Measurements from ENCODE around the gene FBXO38.
"Not testable (repeated sequence)": the region's sequence is repeated elsewhere in the genome, so short reads cannot be mapped to it uniquely, and the experiment has no call there.

FBXO38 gene

DNA sequence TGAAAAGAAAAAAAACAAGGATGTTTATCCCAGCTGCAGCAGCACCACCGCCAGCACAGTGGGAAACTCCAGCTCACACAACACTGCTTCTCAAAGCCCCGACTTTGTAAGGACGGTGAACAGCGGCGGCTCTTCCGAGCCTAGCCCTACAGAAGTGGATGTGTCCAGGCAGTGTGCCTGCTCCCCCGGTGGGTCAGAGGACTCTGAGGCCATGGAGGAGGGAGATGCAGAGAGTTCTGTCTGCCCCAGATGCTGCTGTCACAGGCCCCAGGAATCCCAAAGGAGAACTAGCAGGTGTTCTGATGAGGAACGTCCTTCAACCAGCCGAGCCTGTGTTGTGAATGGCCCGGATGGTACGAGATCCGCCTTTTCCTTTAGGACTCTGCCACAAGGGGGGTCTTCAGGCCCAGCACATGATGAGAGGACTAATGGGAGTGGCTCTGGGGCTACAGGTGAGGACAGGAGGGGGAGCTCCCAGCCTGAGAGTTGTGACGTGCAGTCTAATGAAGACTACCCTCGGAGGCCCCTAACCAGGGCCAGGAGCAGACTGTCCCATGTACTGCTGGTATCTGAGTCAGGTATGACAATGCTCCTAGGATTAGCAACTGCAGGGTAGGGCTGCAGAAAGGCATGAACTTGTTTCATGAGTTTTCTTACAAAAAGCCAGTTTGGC, 43.7 kb downstream of the FBXO38 start:
- DNase-seq (ENCODE audit: low read depth) = no peak

- DNase-seq (ENCODE audit: low read depth) = no peak
These were observed 45.1 kb downstream of the FBXO38 start for GRCh38 chr5:148428848-148429247.

GRCh38 chr5:148433826-148434225, 50.1 kb downstream of the FBXO38 start:
- DNase-seq (ENCODE audit: low read depth) = no peak

DNA sequence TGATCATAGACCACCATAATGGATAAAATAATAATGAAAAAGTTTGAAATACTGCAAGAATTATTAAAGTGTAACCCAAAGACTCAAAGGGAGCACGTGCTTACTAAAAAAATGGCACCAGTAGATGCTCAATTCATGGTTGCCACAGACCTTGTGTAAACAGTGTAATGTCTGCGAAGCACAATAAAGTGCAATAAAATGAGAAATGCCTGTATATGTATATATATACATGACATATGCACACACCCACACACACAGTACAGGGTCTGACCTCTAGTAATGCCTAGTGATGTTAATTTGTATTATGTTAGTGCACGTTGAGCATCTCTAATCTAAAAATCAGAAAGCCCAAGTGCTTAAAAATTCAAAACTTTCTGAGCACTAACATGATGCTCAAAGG, 52.3 kb downstream of the FBXO38 start:
- DNase-seq (ENCODE audit: low read depth) = no peak

- DNase-seq (ENCODE audit: low read depth) = no peak
These were observed 53.5 kb downstream of the FBXO38 start for GRCh38 chr5:148437249-148437648.

GRCh38 chr5:148438933-148439332, 55.2 kb downstream of the FBXO38 start:
- no peak for DNase-seq (ENCODE audit: low read depth)

DNA sequence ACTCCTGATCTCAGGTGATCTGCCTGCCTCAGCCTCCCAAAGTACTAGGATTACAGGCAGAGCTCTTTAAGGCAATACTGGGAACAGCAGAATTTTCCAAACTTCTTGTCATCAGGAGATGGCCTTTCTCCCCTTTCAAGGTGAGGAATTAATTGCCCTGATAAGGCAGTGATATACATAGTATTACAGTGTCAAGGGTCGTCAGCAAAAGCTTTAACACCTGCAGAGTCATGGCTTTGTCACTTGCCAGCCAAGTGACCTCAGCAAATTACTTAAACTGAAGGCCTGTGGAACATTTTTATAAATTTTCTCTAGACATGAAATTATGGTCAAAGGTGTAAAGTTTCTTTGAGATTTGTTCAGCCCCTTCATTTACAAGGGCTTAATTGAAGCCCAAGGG, 59.5 kb downstream of the FBXO38 start:
- no peak for DNase-seq (ENCODE audit: low read depth)

- peak; percentile 4 for DNase-seq (ENCODE audit: low read depth)
These were observed 60.2 kb downstream of the FBXO38 start for GRCh38 chr5:148443998-148444397.

GRCh38 chr5:148445578-148445977, 61.8 kb downstream of the FBXO38 start:
- DNase-seq (ENCODE audit: low read depth) = no peak

GRCh38 chr5:148446611-148447010, 62.9 kb downstream of the FBXO38 start:
- no peak for DNase-seq (ENCODE audit: low read depth)

GRCh38 chr5:148452499-148453193, 68.9 kb downstream of the FBXO38 start:
- no peak for DNase-seq (ENCODE audit: low read depth)

GRCh38 chr5:148454576-148454975, 70.8 kb downstream of the FBXO38 start:
- DNase-seq (ENCODE audit: low read depth) = no peak

GRCh38 chr5:148455185-148455584, 71.4 kb downstream of the FBXO38 start:
- no peak for DNase-seq (ENCODE audit: low read depth)

DNA sequence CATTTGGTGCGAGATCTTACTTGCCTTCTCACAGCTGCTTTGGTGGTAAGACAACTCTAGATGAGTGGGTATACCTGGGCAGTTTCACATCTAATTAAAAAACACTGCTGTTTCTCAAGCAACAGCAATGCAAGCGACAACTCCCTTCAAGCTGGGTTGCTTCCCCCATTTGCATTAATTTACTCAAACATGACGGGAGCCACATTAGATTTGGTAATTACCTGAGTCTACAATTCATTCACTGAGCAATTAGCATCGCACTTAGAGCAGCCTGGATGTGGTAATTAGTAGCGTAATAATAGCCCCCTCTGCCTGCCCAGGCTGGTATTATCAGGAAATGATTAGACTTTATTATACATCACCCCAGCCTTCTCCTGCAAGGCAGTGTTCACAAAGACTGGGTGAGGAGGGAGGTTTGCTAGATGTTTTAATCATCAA, 73.4 kb downstream of the FBXO38 start:
- no peak for DNase-seq (ENCODE audit: low read depth)

- no peak for DNase-seq (ENCODE audit: low read depth)
These were observed 74.5 kb downstream of the FBXO38 start for GRCh38 chr5:148458036-148458888.

DNA sequence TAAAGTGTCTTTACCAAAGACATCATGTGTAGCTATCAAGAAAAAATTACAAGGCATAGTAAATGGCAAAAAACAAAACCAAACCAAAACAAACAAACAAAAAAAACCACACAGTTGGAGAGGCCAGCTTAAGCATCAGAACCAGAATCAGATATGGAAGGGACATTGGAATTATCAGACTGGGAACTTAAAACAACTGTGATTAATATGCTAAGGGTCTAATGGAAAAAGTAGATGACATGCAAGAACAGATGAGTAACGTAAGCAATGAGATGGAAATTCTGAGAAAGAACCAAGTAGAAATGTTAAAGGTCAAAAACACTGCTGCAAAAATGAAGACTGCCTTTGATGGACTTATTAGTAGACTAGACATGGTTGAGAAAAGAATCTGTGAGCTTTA, 75.9 kb downstream of the FBXO38 start:
- DNase-seq (ENCODE audit: low read depth) = no peak

DNA sequence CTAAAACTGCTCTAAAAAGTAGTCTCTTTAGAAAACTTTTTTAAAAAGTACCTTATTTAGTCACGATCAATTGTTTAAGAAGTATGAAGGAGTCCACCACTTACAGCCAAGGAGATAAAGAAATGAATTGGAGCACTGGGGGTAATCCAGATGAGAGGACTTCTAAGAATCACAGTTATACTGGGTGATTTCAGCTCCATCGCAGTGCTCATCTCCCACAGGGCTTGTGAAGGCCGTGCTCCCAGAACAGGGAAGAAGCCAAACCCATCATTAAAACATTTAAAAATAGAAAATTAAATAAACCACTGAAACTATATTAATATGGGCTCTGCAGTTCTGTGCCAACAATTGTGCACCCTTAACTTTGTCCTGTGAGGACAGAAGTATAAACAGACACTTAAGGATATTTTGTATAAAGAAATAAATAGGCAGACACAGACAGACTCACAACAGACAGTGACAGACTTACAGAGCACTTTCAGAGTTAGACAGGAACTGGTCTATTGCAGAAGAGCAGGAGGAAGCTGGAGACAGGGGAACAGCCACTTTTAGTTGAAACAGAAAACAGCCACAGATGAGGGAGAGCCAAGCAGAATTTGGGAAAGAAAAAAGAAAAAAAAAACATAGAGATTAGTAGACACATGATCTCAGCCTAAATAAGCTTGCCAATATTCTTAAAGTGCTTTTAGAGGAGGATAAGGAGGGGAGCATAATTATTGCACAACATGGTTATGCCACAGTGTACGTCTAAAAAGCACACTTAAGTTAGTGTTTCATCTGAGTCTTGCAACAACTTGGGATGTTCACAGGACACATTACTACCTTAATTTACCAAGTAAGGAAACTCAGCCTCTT, 81.8 kb downstream of the FBXO38 start:
- no peak for DNase-seq (ENCODE audit: low read depth)

DNA sequence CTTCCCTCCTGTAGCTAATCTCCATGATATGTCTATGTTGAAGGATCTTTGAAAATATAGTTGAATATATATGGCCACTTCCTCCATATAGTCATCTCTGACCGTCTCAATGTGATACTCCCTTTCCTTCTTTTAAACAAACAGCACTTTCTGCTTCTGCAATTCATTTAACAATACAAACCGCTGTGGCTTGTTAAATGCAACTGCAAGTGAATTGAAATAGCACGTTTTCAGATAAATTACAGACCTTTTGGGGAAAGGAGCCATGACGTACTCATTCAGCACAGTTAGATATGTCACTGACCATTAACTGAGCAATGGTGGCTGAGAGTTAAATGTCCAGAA, 82.5 kb downstream of the FBXO38 start:
- no peak for DNase-seq (ENCODE audit: low read depth)

DNA sequence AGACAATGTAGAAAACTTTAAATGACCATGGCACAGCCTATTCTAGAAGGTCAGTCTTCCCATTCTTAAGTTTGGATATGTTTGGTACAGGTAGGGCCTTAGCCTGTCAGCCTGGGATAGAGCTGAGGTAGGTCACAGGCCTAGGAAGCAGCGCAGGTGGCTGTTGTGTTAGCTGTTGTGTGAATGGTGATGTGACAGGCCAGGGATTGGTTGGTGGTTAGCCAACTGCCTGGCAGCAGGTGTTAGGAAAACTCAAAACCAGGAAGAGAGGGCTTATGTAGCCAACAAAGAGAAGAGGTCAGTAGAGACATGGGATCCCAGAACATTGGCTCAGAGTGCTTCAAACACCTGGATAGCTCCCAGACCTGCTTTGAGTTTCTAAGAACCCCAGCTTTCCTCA, 84.2 kb downstream of the FBXO38 start:
- no peak for DNase-seq (ENCODE audit: low read depth)

DNA sequence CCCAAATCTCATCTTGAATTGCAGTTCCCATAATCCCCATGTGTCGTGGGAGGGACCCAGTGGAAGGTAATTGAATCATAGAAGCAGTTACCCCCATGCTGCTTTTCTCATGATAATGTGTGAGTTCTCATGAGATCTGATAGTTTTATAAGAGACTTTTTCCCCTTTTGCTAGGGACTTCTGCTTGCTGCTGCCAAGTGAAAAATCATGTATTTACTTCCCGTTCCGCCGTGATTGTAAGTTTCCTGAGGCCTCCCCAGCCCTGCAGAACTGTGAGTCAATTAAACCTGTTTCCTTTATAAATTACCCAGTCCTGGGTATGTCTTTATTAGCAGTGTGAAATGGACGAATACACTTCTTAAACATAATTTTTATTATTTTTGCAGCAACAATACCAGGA, 85.0 kb downstream of the FBXO38 start:
- DNase-seq (ENCODE audit: low read depth) = not testable (repeated sequence)

DNA sequence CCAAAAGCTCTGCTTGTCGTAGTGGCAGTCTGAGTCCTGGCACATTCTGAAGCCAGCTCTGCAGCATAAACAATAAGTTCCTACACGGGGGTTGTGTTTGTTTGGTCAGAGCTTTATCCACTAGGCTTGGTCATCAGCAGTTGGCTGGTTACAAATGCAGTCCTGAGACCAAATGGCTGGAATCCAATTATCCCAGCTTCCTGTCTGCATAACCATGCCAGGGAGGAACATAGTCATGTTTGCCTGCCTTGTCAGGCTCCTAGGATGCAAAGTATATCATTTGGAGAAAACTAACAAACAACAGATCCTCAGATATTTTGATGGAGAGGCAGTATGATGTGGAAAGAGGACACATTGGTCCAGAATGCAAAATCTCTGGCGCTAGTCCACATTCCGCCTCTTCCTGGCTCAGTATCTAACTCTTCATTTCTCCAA, 85.8 kb downstream of the FBXO38 start:
- no peak for DNase-seq (ENCODE audit: low read depth)

GRCh38 chr5:148471379-148471778, 87.6 kb downstream of the FBXO38 start:
- no peak for DNase-seq (ENCODE audit: low read depth)
